Lower leg skin (tissue), 3 donors: ENCODE results near the gene COL13A1.

ENCODE experiments used
- CTCF ChIP-seq, 3 donors: fragments of 450-650 bp; IDR thresholded peaks; one replicate each; pipeline ENCODE4 v1.5.1; 2016; ENCODE audit warnings: antibody characterized with exemption in 3 of 3, mild to moderate bottlenecking in 3 of 3, moderate library complexity in 2 of 3
- POLR2A ChIP-seq, 2 donors: fragments of 450-650 bp; IDR thresholded peaks; one replicate each; pipeline ENCODE4 v1.6.1; 2016 to 2017; ENCODE audit warnings: antibody characterized with exemption in 2 of 2, mild to moderate bottlenecking in 1 of 2, moderate library complexity in 1 of 2

- TF ChIP-seq CTCF (IDR thresholded peaks at IDR 0.05), result no peak
- no peak for TF ChIP-seq POLR2A (IDR thresholded peaks at IDR 0.05)
Observed at GRCh38 chr10:69899727-69900595, 98.3 kb downstream of the COL13A1 start.
